ENCODE data around the gene IRS2.

- TF ChIP-seq, protein P1, sequence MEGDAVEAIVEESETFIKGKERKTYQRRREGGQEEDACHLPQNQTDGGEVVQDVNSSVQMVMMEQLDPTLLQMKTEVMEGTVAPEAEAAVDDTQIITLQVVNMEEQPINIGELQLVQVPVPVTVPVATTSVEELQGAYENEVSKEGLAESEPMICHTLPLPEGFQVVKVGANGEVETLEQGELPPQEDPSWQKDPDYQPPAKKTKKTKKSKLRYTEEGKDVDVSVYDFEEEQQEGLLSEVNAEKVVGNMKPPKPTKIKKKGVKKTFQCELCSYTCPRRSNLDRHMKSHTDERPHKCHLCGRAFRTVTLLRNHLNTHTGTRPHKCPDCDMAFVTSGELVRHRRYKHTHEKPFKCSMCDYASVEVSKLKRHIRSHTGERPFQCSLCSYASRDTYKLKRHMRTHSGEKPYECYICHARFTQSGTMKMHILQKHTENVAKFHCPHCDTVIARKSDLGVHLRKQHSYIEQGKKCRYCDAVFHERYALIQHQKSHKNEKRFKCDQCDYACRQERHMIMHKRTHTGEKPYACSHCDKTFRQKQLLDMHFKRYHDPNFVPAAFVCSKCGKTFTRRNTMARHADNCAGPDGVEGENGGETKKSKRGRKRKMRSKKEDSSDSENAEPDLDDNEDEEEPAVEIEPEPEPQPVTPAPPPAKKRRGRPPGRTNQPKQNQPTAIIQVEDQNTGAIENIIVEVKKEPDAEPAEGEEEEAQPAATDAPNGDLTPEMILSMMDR (IDR thresholded peaks at IDR 0.05) = no peak
- no peak for TF ChIP-seq POLR2A (IDR thresholded peaks at IDR 0.05)
Observed at GRCh38 chr13:109834973-109835720, 48.8 kb upstream of the IRS2 start.

Data from testis (tissue), 2 donors.